Right lobe of liver (tissue), 6 donors: Measurements from ENCODE around the gene ANKH. TPM values are rescaled to one million over a fixed set of nuclear protein-coding genes. Genes with fewer than 3 reads are reported as not detected.
A peak's percentile ranks its signal among the peaks of the same experiment; 100 is the strongest.

ENCODE experiments used
- ATAC-seq, 4 donors: fragments of 200-7000 bp; cut with Tn5 transposase; one replicate each; pipeline ENCODE4 v1.9.1; 2020; ENCODE audit warnings: mild to moderate bottlenecking in 4 of 4, moderate library complexity in 4 of 4
- DNase-seq, 3 donors: peaks; one replicate each; pipeline ENCODE4 v3.0.0-alpha.2; 2020
- H3K27ac ChIP-seq, 3 donors: fragments of 200-600 bp; one replicate each; pipeline ENCODE4 v1.8.0; 2022
- H3K27me3 ChIP-seq, 2 donors: fragments of 200-600 bp; one replicate each; pipeline ENCODE4 v1.8.0; 2022
- H3K36me3 ChIP-seq, 4 donors: fragments of 200-600 bp; sonication (generic) in 1 of 4; one replicate each; pipeline versions ENCODE4 v1.5.1 to v1.8.0; 2017 to 2022; ENCODE audit warnings: control low read depth in 1 of 4
- H3K4me1 ChIP-seq, 4 donors: fragments of 200-600 bp; sonication (generic) in 1 of 4; one replicate each; pipeline versions ENCODE4 v1.5.1 to v1.8.0; 2017 to 2022; ENCODE audit warnings: control low read depth in 1 of 4
- H3K4me3 ChIP-seq, 3 donors: fragments of 200-600 bp; one replicate each; pipeline ENCODE4 v1.8.0; 2022
- H3K9me3 ChIP-seq, 4 donors: fragments of 200-600 bp; sonication (generic) in 1 of 4; one replicate each; pipeline versions ENCODE4 v1.5.1 to v1.8.0; 2017 to 2022; ENCODE audit warnings: control low read depth in 1 of 4
- CTCF ChIP-seq, 4 donors: fragments of 200-600 bp in 3 of 4; fragments of 450-650 bp in 1 of 4; IDR thresholded peaks; one replicate each; pipeline versions ENCODE4 v1.5.1 to v1.8.0; 2016 to 2022; ENCODE audit warnings: antibody characterized with exemption in 4 of 4, mild to moderate bottlenecking in 2 of 4
- POLR2A ChIP-seq: fragments of 450-650 bp; IDR thresholded peaks from one replicate; pipeline ENCODE4 v1.6.1; 2017; ENCODE audit warnings: antibody characterized with exemption, mild to moderate bottlenecking
- WGBS: methylation state at CpG from one replicate; pipeline ENCODE4 v1.1.6; 2018; ENCODE audit warnings: low coverage, low lambda C conversion rate; ENCODE audit not compliant: insufficient coverage; ENCODE audit errors: missing lambda C conversion rate; 5-methylcytosine and 5-hydroxymethylcytosine counted together
- intact Hi-C, 2 donors: fragments of 100-400 bp; cut with DNase I; formaldehyde crosslinking; loops; one replicate each; pipeline versions ENCODE4 v1.11.2 to v1.14.1; 2022
- total RNA-seq, 6 experiments: library from RNA; depleted of rRNA in 2 of 6; stranded (reverse); fragments of >200 nt in 2 of 6; fragmentation: NEBNext Ultra II Directional in 3 of 6; extraction: Animal tissue kit (Norgen Biotek cat#: 25700) in 3 of 6; gene quantifications; one replicate each; pipeline versions ENCODE4 v1.1.0 to v1.2.4, GENCODE V29; 2016 to 2023
- donor health status: DM: no; HTN: yes; CAD: no.
- donor health status: DM: no; HTN: no; CAD: no.
- donor health status: DM: no; HTN: no; CAD: no.
- donor health status: DM: no; HTN: yes; CAD: no.
- donor health status: DM: no; HTN: yes; CAD: no.

ANKH gene
- total RNA-seq, 6 experiments from 2014 or later: 38.5 to 121 (median 61.9) TPM

- DNase-seq: no peak
- Histone ChIP-seq H3K36me3 (no peaks in the 10 kb centered on the region), H3K9me3 (no peaks in the 10 kb centered on the region), H3K27me3 (no peaks in the 10 kb centered on the region), H3K27ac (no peak overlapping the region), H3K4me3 (no peak overlapping the region), H3K4me1 (peaks cover 0 to 2% (median 0%) of the 10 kb centered on the region in 4 donors)
- 89% methylated on average over 4 of the region's 4 CpGs for WGBS
- ATAC-seq: no peak
- TF ChIP-seq POLR2A (no peak), CTCF (IDR thresholded peaks at IDR 0.05) (no peak)
- intact Hi-C loops: no loop called here
Measured at GRCh38 chr5:14783691-14784090, 87.9 kb downstream of the ANKH start.

- intact Hi-C loops: no loop called here
- Histone ChIP-seq H3K27me3 (no peaks in the 10 kb centered on the region), H3K4me1 (peaks cover 0 to 13% (median 4%) of the 10 kb centered on the region in 4 donors), H3K4me3 (no peak overlapping the region), H3K36me3 (no peaks in the 10 kb centered on the region), H3K27ac (no peak overlapping the region), H3K9me3 (no peaks in the 10 kb centered on the region)
- DNase-seq (no peak), ATAC-seq (no peak)
- 74% methylated on average over 5 of the region's 5 CpGs for WGBS
- TF ChIP-seq POLR2A (no peak), CTCF (IDR thresholded peaks at IDR 0.05) (no peak)
Measured at GRCh38 chr5:14782591-14782990, 89.0 kb downstream of the ANKH start.

GRCh38 chr5:14781106-14781505 lies 90.5 kb downstream of the ANKH start:
- Histone ChIP-seq H3K4me3 (no peak overlapping the region), H3K9me3 (no peaks in the 10 kb centered on the region), H3K27me3 (no peaks in the 10 kb centered on the region), H3K4me1 (peaks cover 0 to 19% (median 5%) of the 10 kb centered on the region in 4 donors), H3K36me3 (no peaks in the 10 kb centered on the region), H3K27ac (no peak overlapping the region)
- 68% methylated on average over 5 of the region's 5 CpGs for WGBS
- intact Hi-C loops: no loop called here
- TF ChIP-seq POLR2A: no peak
- no peak for TF ChIP-seq CTCF (IDR thresholded peaks at IDR 0.05)
- peak in 1 of 4 donors; percentile 12 for ATAC-seq
- no peak for DNase-seq

GRCh38 chr5:14779975-14780374 lies 91.6 kb downstream of the ANKH start:
- ATAC-seq (no peak), DNase-seq (no peak)
- Histone ChIP-seq H3K4me1 (peaks cover 0 to 21% (median 5%) of the 10 kb centered on the region in 4 donors), H3K36me3 (no peaks in the 10 kb centered on the region), H3K27ac (no peak overlapping the region), H3K4me3 (no peak overlapping the region), H3K9me3 (no peaks in the 10 kb centered on the region), H3K27me3 (no peaks in the 10 kb centered on the region)
- WGBS: 85% methylated on average over 5 of the region's 9 CpGs
- TF ChIP-seq CTCF (IDR thresholded peaks at IDR 0.05) (no peak), POLR2A (no peak)
- intact Hi-C loops: no loop called here

- ATAC-seq: no peak
- H3K4me3 ChIP-seq: no peak overlapping the region
- H3K27ac ChIP-seq: peak overlapping the region in 1 of 3 donors; percentile 45
- H3K4me1 ChIP-seq: peaks cover 0 to 29% (median 5%) of the 10 kb centered on the region in 4 donors
- no peaks in the 10 kb centered on the region for H3K9me3 ChIP-seq
- WGBS: 53% methylated on average over 4 of the region's 4 CpGs
- no peaks in the 10 kb centered on the region for H3K27me3 ChIP-seq
- TF ChIP-seq POLR2A (no peak), CTCF (IDR thresholded peaks at IDR 0.05) (no peak)
- intact Hi-C loops: no loop called here
- H3K36me3 ChIP-seq: no peaks in the 10 kb centered on the region
- DNase-seq: no peak
Measured at GRCh38 chr5:14778792-14779070, 92.8 kb downstream of the ANKH start.
